ENCODE results near the gene DHTKD1. TPM values are rescaled to one million over a fixed set of nuclear protein-coding genes. Genes with fewer than 3 reads are reported as not detected.

DHTKD1 gene
- polyA plus RNA-seq, 1 of the 3 experiments (the other 2 are of a cell fraction), result 17.7 TPM

DNA sequence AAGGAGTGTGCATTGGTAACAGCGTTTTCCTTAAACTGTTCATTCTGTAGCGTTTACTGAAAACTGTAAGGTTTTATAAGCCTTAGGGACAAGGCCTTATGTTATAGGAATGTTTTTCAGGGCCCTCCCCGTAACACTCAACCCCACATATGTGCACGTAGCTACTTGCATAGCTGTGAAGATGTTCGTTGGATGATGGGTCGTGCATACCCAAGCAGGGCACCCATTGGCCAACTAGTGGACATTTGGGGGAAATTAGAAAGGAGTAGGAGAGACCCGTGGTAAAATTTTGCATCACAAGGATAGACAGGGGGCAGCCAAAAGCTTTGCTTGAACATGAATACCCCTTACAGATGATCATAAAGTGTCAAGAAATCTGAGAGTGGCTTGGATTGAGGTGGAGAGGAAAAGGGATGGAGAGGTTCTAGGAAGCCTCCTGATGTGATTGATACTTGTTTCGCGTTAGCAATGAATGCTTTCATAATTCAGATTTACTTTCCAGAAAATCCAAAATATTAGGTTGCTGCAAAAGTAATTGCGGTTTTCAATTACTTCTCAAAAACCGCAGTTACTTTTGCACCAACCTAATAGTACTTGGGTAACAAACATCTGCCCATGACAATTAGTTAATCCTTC is 61.6 kb downstream of the DHTKD1 start:
- Histone ChIP-seq H2AFZ (ENCODE audit: low read depth) (peak overlapping the region; percentile 87), H3K27me3 (ENCODE audit: insufficient read depth) (no peaks in the 10 kb centered on the region), H3K79me2 (ENCODE audit: insufficient read depth) (peaks cover 49% of the 10 kb centered on the region), H3K9ac (peak overlapping the region; percentile 87), H3K4me1 (ENCODE audit: control insufficient read depth in 1 of 2, insufficient read depth in 2 of 2, low read depth in 1 of 2, low read length in 1 of 2) (no peaks in the 10 kb centered on the region; a peak in 1 of 4 replicates), H3K4me3 (ENCODE audit: low read depth in 2 of 2, low read length in 1 of 2) (peak overlapping the region; percentile 87 to 97), H3K9me2 (no peaks in the 10 kb centered on the region), H3K36me3 (replicated peaks in 1 of 2; ENCODE audit: control insufficient read depth in 1 of 2, insufficient read depth in 2 of 2, low read length in 1 of 2) (peaks cover 8% of the 10 kb centered on the region in 2 experiments), H3K27ac (ENCODE audit: low read depth in 2 of 2, low read length in 1 of 2) (peak overlapping the region; percentile 72 to 85), H4K20me1 (ENCODE audit: insufficient read depth) (peaks cover 10% of the 10 kb centered on the region), H3K4me2 (peak overlapping the region; percentile 94), H3K9me3 (no peaks in the 10 kb centered on the region), H3F3A (replicated peaks; ENCODE audit: insufficient read depth) (peaks cover 18% of the 10 kb centered on the region)
- peak; percentile 78 for DNase-seq
- ChIA-PET CTCF (interaction anchor here (0.5 to 1.6 kb wide), 16 partner anchors 9 to 143 kb away, joined by 3 to 17 read pairs (median 3); no protein-coding TSS in a partner anchor), POLR2A (no interaction called here)
- whole genome bisulfite sequencing (ENCODE audit: low lambda C conversion rate), result 13% methylated on average over 11 of the region's 11 CpGs
- TF ChIP-seq, protein P1, sequence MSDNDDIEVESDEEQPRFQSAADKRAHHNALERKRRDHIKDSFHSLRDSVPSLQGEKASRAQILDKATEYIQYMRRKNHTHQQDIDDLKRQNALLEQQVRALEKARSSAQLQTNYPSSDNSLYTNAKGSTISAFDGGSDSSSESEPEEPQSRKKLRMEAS (IDR thresholded peaks at IDR 0.05; ENCODE audit: low read depth), result 0 out of 2 replicates have a peak, but pooled peaks have one; percentile 9
- TF ChIP-seq TAF1 (IDR thresholded peaks at IDR 0.05; ENCODE audit: borderline replicate concordance, low read depth, low read length), result no peak
- TF ChIP-seq MEF2A (IDR thresholded peaks at IDR 0.05; ENCODE audit: borderline replicate concordance, low read depth), result no peak
- peak; percentile 26; the same call in 1 of the 2 replicates for TF ChIP-seq SMC3 (IDR thresholded peaks at IDR 0.05; ENCODE audit: low read depth, low read length)
- TF ChIP-seq TEAD4 (IDR thresholded peaks at IDR 0.05; ENCODE audit: borderline replicate concordance, insufficient read depth), result no peak
- TF ChIP-seq YY1 (IDR thresholded peaks at IDR 0.05; ENCODE audit: low read depth), result no peak
- no peak for TF ChIP-seq RXRA (IDR thresholded peaks at IDR 0.05; ENCODE audit: borderline replicate concordance, low read depth)
- no peak for TF ChIP-seq FOXJ3 (CRISPR knock-in tag; IDR thresholded peaks at IDR 0.05)
- TF ChIP-seq, protein P2, sequence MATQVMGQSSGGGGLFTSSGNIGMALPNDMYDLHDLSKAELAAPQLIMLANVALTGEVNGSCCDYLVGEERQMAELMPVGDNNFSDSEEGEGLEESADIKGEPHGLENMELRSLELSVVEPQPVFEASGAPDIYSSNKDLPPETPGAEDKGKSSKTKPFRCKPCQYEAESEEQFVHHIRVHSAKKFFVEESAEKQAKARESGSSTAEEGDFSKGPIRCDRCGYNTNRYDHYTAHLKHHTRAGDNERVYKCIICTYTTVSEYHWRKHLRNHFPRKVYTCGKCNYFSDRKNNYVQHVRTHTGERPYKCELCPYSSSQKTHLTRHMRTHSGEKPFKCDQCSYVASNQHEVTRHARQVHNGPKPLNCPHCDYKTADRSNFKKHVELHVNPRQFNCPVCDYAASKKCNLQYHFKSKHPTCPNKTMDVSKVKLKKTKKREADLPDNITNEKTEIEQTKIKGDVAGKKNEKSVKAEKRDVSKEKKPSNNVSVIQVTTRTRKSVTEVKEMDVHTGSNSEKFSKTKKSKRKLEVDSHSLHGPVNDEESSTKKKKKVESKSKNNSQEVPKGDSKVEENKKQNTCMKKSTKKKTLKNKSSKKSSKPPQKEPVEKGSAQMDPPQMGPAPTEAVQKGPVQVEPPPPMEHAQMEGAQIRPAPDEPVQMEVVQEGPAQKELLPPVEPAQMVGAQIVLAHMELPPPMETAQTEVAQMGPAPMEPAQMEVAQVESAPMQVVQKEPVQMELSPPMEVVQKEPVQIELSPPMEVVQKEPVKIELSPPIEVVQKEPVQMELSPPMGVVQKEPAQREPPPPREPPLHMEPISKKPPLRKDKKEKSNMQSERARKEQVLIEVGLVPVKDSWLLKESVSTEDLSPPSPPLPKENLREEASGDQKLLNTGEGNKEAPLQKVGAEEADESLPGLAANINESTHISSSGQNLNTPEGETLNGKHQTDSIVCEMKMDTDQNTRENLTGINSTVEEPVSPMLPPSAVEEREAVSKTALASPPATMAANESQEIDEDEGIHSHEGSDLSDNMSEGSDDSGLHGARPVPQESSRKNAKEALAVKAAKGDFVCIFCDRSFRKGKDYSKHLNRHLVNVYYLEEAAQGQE (IDR thresholded peaks at IDR 0.05; ENCODE audit: low read depth, low read length), result no peak
- no peak for TF ChIP-seq EZH2phosphoT487 (IDR thresholded peaks at IDR 0.05; ENCODE audit: borderline replicate concordance, low read depth)
- no peak for TF ChIP-seq CHD2 (IDR thresholded peaks at IDR 0.05; ENCODE audit: low read length, partially characterized antibody)
- TF ChIP-seq, protein P3, sequence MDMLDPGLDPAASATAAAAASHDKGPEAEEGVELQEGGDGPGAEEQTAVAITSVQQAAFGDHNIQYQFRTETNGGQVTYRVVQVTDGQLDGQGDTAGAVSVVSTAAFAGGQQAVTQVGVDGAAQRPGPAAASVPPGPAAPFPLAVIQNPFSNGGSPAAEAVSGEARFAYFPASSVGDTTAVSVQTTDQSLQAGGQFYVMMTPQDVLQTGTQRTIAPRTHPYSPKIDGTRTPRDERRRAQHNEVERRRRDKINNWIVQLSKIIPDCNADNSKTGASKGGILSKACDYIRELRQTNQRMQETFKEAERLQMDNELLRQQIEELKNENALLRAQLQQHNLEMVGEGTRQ (IDR thresholded peaks at IDR 0.05; ENCODE audit: borderline replicate concordance, low read depth, low read length), result no peak
- TF ChIP-seq RFX5 (IDR thresholded peaks at IDR 0.05; ENCODE audit: low read length), result no peak
- TF ChIP-seq NRF1 (IDR thresholded peaks at IDR 0.05; ENCODE audit: low read depth, low read length), result no peak
- TF ChIP-seq MXI1 (IDR thresholded peaks at IDR 0.05; ENCODE audit: low read depth, low read length), result peak; percentile 79
- no peak for TF ChIP-seq FOSL2 (IDR thresholded peaks at IDR 0.05; ENCODE audit: borderline replicate concordance, low read depth)
- TF ChIP-seq POLR2AphosphoS5 (IDR thresholded peaks at IDR 0.05; ENCODE audit: low read depth, low read length), result no peak
- TF ChIP-seq, protein P4, sequence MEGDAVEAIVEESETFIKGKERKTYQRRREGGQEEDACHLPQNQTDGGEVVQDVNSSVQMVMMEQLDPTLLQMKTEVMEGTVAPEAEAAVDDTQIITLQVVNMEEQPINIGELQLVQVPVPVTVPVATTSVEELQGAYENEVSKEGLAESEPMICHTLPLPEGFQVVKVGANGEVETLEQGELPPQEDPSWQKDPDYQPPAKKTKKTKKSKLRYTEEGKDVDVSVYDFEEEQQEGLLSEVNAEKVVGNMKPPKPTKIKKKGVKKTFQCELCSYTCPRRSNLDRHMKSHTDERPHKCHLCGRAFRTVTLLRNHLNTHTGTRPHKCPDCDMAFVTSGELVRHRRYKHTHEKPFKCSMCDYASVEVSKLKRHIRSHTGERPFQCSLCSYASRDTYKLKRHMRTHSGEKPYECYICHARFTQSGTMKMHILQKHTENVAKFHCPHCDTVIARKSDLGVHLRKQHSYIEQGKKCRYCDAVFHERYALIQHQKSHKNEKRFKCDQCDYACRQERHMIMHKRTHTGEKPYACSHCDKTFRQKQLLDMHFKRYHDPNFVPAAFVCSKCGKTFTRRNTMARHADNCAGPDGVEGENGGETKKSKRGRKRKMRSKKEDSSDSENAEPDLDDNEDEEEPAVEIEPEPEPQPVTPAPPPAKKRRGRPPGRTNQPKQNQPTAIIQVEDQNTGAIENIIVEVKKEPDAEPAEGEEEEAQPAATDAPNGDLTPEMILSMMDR (IDR thresholded peaks at IDR 0.05), result peak; percentile 70
- TF ChIP-seq, protein P5, sequence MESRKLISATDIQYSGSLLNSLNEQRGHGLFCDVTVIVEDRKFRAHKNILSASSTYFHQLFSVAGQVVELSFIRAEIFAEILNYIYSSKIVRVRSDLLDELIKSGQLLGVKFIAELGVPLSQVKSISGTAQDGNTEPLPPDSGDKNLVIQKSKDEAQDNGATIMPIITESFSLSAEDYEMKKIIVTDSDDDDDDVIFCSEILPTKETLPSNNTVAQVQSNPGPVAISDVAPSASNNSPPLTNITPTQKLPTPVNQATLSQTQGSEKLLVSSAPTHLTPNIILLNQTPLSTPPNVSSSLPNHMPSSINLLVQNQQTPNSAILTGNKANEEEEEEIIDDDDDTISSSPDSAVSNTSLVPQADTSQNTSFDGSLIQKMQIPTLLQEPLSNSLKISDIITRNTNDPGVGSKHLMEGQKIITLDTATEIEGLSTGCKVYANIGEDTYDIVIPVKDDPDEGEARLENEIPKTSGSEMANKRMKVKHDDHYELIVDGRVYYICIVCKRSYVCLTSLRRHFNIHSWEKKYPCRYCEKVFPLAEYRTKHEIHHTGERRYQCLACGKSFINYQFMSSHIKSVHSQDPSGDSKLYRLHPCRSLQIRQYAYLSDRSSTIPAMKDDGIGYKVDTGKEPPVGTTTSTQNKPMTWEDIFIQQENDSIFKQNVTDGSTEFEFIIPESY (IDR thresholded peaks at IDR 0.05; ENCODE audit: borderline replicate concordance, low read depth), result no peak
- TF ChIP-seq, protein P6, sequence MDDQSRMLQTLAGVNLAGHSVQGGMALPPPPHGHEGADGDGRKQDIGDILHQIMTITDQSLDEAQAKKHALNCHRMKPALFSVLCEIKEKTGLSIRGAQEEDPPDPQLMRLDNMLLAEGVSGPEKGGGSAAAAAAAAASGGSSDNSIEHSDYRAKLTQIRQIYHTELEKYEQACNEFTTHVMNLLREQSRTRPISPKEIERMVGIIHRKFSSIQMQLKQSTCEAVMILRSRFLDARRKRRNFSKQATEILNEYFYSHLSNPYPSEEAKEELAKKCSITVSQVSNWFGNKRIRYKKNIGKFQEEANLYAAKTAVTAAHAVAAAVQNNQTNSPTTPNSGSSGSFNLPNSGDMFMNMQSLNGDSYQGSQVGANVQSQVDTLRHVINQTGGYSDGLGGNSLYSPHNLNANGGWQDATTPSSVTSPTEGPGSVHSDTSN (IDR thresholded peaks at IDR 0.05), result no peak
- no peak for TF ChIP-seq TCF12 (IDR thresholded peaks at IDR 0.05)
- no peak for TF ChIP-seq RCOR1 (IDR thresholded peaks at IDR 0.05; ENCODE audit: low read length)
- TF ChIP-seq RAD21 (IDR thresholded peaks at IDR 0.05; ENCODE audit: low read length), result peak; percentile 60
- no peak for TF ChIP-seq ELF1 (IDR thresholded peaks at IDR 0.05)
- TF ChIP-seq GABPA (IDR thresholded peaks at IDR 0.05; ENCODE audit: low read depth), result no peak
